Colonic mucosa (tissue), 4 donors: ENCODE measurements around the gene ASF1A. TPM values are rescaled to one million over a fixed set of nuclear protein-coding genes. Genes with fewer than 3 reads are reported as not detected.

Experiments
- DNase-seq: peaks from one replicate; pipeline ENCODE4 v3.0.0-alpha.2; 2020
- H3K27ac ChIP-seq: fragments of 200-600 bp; one replicate; pipeline ENCODE4 v1.8.0; 2021
- H3K27me3 ChIP-seq: fragments of 200-600 bp; one replicate; pipeline ENCODE4 v1.8.0; 2021
- H3K36me3 ChIP-seq: fragments of 200-600 bp; one replicate; pipeline ENCODE4 v1.8.0; 2021
- H3K4me1 ChIP-seq: fragments of 200-600 bp; one replicate; pipeline ENCODE4 v1.8.0; 2021; ENCODE audit warnings: mild to moderate bottlenecking
- H3K4me3 ChIP-seq: fragments of 200-600 bp; one replicate; pipeline ENCODE4 v1.8.0; 2021
- H3K9ac ChIP-seq, 2 donors: one replicate each; pipeline ENCODE4 v1.7.0; 2013; ENCODE audit warnings: control low read depth in 2 of 2, low read depth in 2 of 2, low read length in 2 of 2
- H3K9me3 ChIP-seq: fragments of 200-600 bp; one replicate; pipeline ENCODE4 v1.8.0; 2021
- intact Hi-C: fragments of 100-400 bp; cut with DNase I; formaldehyde crosslinking; loops from one replicate; pipeline ENCODE4 v1.14.1; 2022
- total RNA-seq, 2 donors: library from RNA; stranded (reverse); fragmentation: NEBNext Ultra II Directional in 1 of 2; extraction: Animal tissue kit (Norgen Biotek cat#: 25700) in 1 of 2; gene quantifications; one replicate each; pipeline ENCODE4 v1.2.1, GENCODE V29; 2021
- TF ChIP-seq, protein P1 (sequence below): fragments of 200-600 bp; IDR thresholded peaks from one replicate; pipeline ENCODE4 v1.8.0; 2022; ENCODE audit warnings: antibody characterized with exemption, mild to moderate bottlenecking
- donor health status: healthy.
- donor health status: DM: no; HTN: no; CAD: no.
- donor health status: DM: no; HTN: no; CAD: no.

The ASF1A gene
- total RNA-seq, 2 donors from 2014 or later, result 17.7 to 20.4 TPM

DNA sequence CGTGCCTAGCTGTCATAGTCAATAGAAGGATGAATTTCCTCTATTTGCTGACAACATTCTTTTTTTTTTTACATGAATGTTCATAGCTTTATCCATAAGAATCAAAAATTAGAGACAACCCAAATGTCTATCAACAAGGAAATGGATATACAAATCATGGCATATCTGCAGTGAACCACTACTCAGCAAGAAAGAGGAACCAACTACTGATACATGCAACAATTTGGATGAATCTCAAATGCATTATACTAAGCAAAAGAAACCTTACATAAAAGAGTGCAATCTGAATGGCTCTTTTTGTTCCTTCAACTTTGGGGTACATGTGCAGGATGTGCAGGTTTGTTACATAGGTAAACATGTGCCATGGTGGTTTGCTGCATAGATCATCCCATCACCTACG lies 58.7 kb downstream of the ASF1A start:
- TF ChIP-seq, protein P1, sequence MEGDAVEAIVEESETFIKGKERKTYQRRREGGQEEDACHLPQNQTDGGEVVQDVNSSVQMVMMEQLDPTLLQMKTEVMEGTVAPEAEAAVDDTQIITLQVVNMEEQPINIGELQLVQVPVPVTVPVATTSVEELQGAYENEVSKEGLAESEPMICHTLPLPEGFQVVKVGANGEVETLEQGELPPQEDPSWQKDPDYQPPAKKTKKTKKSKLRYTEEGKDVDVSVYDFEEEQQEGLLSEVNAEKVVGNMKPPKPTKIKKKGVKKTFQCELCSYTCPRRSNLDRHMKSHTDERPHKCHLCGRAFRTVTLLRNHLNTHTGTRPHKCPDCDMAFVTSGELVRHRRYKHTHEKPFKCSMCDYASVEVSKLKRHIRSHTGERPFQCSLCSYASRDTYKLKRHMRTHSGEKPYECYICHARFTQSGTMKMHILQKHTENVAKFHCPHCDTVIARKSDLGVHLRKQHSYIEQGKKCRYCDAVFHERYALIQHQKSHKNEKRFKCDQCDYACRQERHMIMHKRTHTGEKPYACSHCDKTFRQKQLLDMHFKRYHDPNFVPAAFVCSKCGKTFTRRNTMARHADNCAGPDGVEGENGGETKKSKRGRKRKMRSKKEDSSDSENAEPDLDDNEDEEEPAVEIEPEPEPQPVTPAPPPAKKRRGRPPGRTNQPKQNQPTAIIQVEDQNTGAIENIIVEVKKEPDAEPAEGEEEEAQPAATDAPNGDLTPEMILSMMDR, result no peak
- H3K9ac ChIP-seq, result no peak overlapping the region
- H3K4me1 ChIP-seq, result no peaks in the 10 kb centered on the region
- H3K4me3 ChIP-seq, result no peak overlapping the region
- H3K36me3 ChIP-seq, result no peaks in the 10 kb centered on the region
- H3K27me3 ChIP-seq, result no peaks in the 10 kb centered on the region
- DNase-seq, result no peak
- H3K27ac ChIP-seq, result no peak overlapping the region
- no peaks in the 10 kb centered on the region for H3K9me3 ChIP-seq
- intact Hi-C loops, result no loop called here

DNA sequence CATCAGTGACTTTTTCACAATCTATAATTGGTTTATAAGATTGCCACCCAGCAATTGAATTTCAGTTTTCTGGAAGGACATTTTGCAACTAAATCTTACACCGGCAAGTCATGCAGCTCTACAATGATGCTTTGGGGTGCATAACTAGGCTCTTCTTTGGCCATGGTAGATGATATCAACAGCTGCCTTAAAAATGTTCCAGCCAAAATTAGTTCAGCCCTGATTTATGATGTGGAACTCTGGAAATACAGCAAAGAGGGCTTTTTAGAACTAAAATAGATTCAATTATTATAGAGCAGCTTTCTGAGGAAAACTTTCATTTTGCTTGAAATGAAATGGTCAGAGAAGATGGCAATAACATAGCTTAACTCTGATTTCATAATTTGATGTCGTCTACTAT lies 59.4 kb downstream of the ASF1A start:
- no peak overlapping the region for H3K9ac ChIP-seq
- DNase-seq, result no peak
- no peaks in the 10 kb centered on the region for H3K9me3 ChIP-seq
- no peaks in the 10 kb centered on the region for H3K4me1 ChIP-seq
- no peak overlapping the region for H3K4me3 ChIP-seq
- no peaks in the 10 kb centered on the region for H3K36me3 ChIP-seq
- TF ChIP-seq, protein P1, result no peak
- no peaks in the 10 kb centered on the region for H3K27me3 ChIP-seq
- no peak overlapping the region for H3K27ac ChIP-seq
- intact Hi-C loops, result no loop called here

Other genes starting within 250 kb of the ASF1A start
- 1 to 10 TPM; 2.9 to 3.2 TPM for gene CEP85L, start 242.6 kb upstream of the ASF1A start, total RNA-seq
- gene MCM9, start 41.0 kb downstream of the ASF1A start, total RNA-seq, result 10 to 100 TPM; 14.3 to 18.5 TPM
- gene FAM184A, start 184.5 kb downstream of the ASF1A start, total RNA-seq, result under 1 TPM; 0.56 to 0.62 TPM